Measurements from ENCODE around the gene NTM. TPM values are rescaled to one million over a fixed set of nuclear protein-coding genes. Genes with fewer than 3 reads are reported as not detected.

NTM gene
- total and polyA plus RNA-seq, 2 of the 8 experiments (the other 6 are each of a cell fraction or from before 2014, with no cell fraction given) = 13.4 to 20.0 TPM

- Histone ChIP-seq H2AFZ (ENCODE audit: low read length) (no peak overlapping the region), H3K27me3 (replicated peaks in 1 of 4; ENCODE audit: control insufficient read depth in 3 of 4, extremely low read depth in 1 of 4, insufficient read depth in 3 of 4, low read length in 3 of 4) (no peaks in the 10 kb centered on the region), H4K5ac (ENCODE audit: insufficient read length, low read depth, low read length) (no peak overlapping the region), H2BK20ac (ENCODE audit: low read length) (no peak overlapping the region), H2AK5ac (ENCODE audit: low read depth, low read length) (no peak overlapping the region), H3K9me3 (ENCODE audit: insufficient read depth in 2 of 2, low read depth in 1 of 2, low read length in 1 of 2) (no peaks in the 10 kb centered on the region), H3K23me2 (ENCODE audit: low read depth, low read length) (peaks cover 1% of the 10 kb centered on the region; the same call in 1 of the 2 replicates), H2BK12ac (ENCODE audit: low read depth, low read length) (no peak overlapping the region), H3K18ac (ENCODE audit: extremely low read depth, low read length) (no peak overlapping the region), H3K4me2 (ENCODE audit: insufficient read depth in 1 of 2, low read depth in 2 of 2, low read length in 2 of 2) (no peak overlapping the region), H2BK15ac (ENCODE audit: low read length) (no peak overlapping the region), H3K23ac (ENCODE audit: insufficient read length) (no peak overlapping the region), H3K4me3 (ENCODE audit: extremely low read depth in 1 of 4, insufficient read depth in 2 of 4, low read depth in 3 of 4, low read length in 4 of 4) (no peak overlapping the region), H3K4me1 (replicated peaks in 1 of 4; ENCODE audit: control insufficient read depth in 3 of 4, insufficient read depth in 4 of 4, low read length in 3 of 4) (no peaks in the 10 kb centered on the region), H4K8ac (ENCODE audit: extremely low read depth, insufficient read depth, low read length) (no peak overlapping the region), H3K9ac (replicated peaks in 1 of 4; ENCODE audit: extremely low read depth in 1 of 4, low read depth in 3 of 4, low read length in 3 of 4) (no peak overlapping the region), H3K36me3 (ENCODE audit: control insufficient read depth in 2 of 4, insufficient read depth in 4 of 4, low read length in 3 of 4) (no peaks in the 10 kb centered on the region), H3K79me1 (ENCODE audit: low read depth, low read length) (no peaks in the 10 kb centered on the region; the same call in 1 of the 2 replicates), H4K20me1 (replicated peaks in 1 of 2; ENCODE audit: control insufficient read depth in 1 of 2, insufficient read depth in 2 of 2, low read length in 2 of 2) (no peaks in the 10 kb centered on the region), H4K91ac (replicated peaks; ENCODE audit: insufficient read length, low read length) (no peak overlapping the region), H3K79me2 (ENCODE audit: control insufficient read depth in 1 of 2, insufficient read depth in 2 of 2, low read length in 2 of 2) (no peaks in the 10 kb centered on the region), H3K56ac (replicated peaks; ENCODE audit: insufficient read length, low read depth, low read length) (no peak overlapping the region), H3K27ac (ENCODE audit: low read depth, low read length) (no peak overlapping the region), H2BK5ac (ENCODE audit: low read depth, low read length) (no peak overlapping the region), H3K14ac (ENCODE audit: insufficient read length) (no peak overlapping the region), H2BK120ac (replicated peaks; ENCODE audit: low read depth, low read length) (no peak overlapping the region), H3K4ac (replicated peaks; ENCODE audit: insufficient read length, low read depth, low read length) (no peak overlapping the region)
- no peak for FAIRE-seq
- WGBS, 2 experiments (ENCODE audit: extremely low coverage in 1 of 2, insufficient coverage in 1 of 2, insufficient read length in 1 of 2, insufficient replicate concordance in 2 of 2, low coverage in 1 of 2, low lambda C conversion rate in 2 of 2, missing lambda C conversion rate in 1 of 2) = 100% methylated on average over 1 of the region's 1 CpG; no CpG with 5 or more reads in 1 of the 2 experiments
- no peak for DNase-seq (ENCODE audit: low read depth in 1 of 2, low spot score in 2 of 2)
- ChIA-PET POLR2A (ENCODE audit: partially characterized antibody) (no interaction called here), CTCF (ENCODE audit: partially characterized antibody) (interaction anchor here (1.3 to 1.5 kb wide), 2 partner anchors 59 to 80 kb away, joined by 3 read pairs; no protein-coding TSS in a partner anchor)
- TF ChIP-seq NANOG (IDR thresholded peaks at IDR 0.05; ENCODE audit: insufficient read depth, low read depth, low read length, poor library complexity, severe bottlenecking) = no peak
- no peak for TF ChIP-seq TAF7 (optimal IDR thresholded peaks at IDR 0.05; ENCODE audit: borderline replicate concordance, low read depth, low read length)
- TF ChIP-seq BCL11A (IDR thresholded peaks at IDR 0.05; ENCODE audit: low read depth in 2 of 2, low read length in 2 of 2) = no peak
- no peak for TF ChIP-seq JUN (IDR thresholded peaks at IDR 0.05; ENCODE audit: low read depth, low read length)
These were observed 850.1 kb downstream of the NTM start for GRCh38 chr11:132220474-132220873.
